Measurements from ENCODE around the gene PARM1. TPM values are rescaled to one million over a fixed set of nuclear protein-coding genes. Genes with fewer than 3 reads are reported as not detected.

The PARM1 gene
- total and polyA plus RNA-seq, 2 experiments from 2014 or later: 107 to 154 TPM

DNA sequence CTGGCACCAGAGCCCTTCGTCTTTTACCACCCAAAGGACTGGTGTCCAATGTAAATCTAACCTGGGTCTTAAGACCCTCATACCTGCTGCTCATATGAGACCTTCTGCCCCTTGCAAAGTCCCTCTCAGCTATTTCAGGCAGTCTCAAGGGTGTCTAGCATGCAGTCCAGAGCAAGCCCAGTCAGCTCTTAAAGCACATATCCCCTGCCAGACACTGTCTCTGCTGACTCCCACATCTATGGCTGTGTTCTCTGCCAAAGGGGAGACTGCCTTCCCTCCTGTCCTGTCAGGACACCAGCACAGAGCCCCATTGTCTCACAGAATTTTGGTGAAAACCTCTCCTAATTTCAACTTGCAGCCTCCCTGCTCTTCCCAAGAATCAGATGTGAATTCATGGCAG lies 118.5 kb downstream of the PARM1 start:
- WGBS (ENCODE audit: low lambda C conversion rate, missing lambda C conversion rate): 100% methylated on average over 1 of the region's 1 CpG

DNA sequence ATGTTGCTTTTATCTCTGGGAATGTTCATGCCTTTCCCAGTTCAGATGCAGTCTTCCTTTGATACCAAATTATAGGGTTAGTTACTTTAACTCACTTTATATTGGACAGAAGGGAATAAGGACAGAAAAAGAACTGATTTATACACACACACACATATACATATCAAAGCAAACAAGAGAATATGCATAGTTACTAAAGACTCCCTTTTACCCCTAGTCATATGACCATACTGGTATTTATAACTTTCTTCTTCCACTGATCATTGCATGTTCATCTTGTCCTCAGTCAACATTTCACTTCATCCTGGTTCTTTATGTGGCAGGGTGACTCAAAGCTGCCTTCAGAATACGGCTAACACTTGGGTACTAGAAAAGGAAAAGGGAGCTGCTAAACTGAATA lies 120.4 kb downstream of the PARM1 start:
- H3K36me3 ChIP-seq (replicated peaks; ENCODE audit: insufficient read depth, low read depth): no peaks in the 10 kb centered on the region
- TF ChIP-seq, protein P1, sequence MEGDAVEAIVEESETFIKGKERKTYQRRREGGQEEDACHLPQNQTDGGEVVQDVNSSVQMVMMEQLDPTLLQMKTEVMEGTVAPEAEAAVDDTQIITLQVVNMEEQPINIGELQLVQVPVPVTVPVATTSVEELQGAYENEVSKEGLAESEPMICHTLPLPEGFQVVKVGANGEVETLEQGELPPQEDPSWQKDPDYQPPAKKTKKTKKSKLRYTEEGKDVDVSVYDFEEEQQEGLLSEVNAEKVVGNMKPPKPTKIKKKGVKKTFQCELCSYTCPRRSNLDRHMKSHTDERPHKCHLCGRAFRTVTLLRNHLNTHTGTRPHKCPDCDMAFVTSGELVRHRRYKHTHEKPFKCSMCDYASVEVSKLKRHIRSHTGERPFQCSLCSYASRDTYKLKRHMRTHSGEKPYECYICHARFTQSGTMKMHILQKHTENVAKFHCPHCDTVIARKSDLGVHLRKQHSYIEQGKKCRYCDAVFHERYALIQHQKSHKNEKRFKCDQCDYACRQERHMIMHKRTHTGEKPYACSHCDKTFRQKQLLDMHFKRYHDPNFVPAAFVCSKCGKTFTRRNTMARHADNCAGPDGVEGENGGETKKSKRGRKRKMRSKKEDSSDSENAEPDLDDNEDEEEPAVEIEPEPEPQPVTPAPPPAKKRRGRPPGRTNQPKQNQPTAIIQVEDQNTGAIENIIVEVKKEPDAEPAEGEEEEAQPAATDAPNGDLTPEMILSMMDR (IDR thresholded peaks at IDR 0.05; ENCODE audit: poor library complexity): no peak
- TF ChIP-seq EZH2 (IDR thresholded peaks at IDR 0.05; ENCODE audit: borderline replicate concordance) (no peak), EZH2phosphoT487 (IDR thresholded peaks at IDR 0.05; ENCODE audit: low read depth, severe bottlenecking, unreplicated experiment) (no peak)
- H2AFZ ChIP-seq: no peak overlapping the region
- no peaks in the 10 kb centered on the region for H4K20me1 ChIP-seq (ENCODE audit: insufficient read depth, poor library complexity, severe bottlenecking)
- no peak overlapping the region for H3K27ac ChIP-seq
- no peaks in the 10 kb centered on the region for H3K79me2 ChIP-seq
- WGBS (ENCODE audit: low lambda C conversion rate, missing lambda C conversion rate): 88% methylated on average over 1 of the region's 1 CpG
- no peaks in the 10 kb centered on the region for H3K27me3 ChIP-seq
- no peaks in the 10 kb centered on the region for H3K4me1 ChIP-seq (ENCODE audit: insufficient read depth)
- no peak overlapping the region for H3K4me2 ChIP-seq
- no peak for DNase-seq (ENCODE audit: low spot score)
- no peaks in the 10 kb centered on the region for H3K9me3 ChIP-seq (ENCODE audit: low read depth)
- no peaks in the 10 kb centered on the region for H3K9me2 ChIP-seq (replicated peaks; ENCODE audit: insufficient read depth)
- no peak overlapping the region for H3K4me3 ChIP-seq

More for the DNA sequence above, 118.5 kb downstream of the PARM1 start:
- no peaks in the 10 kb centered on the region for H3K36me3 ChIP-seq (replicated peaks; ENCODE audit: insufficient read depth, low read depth)
- H3K27me3 ChIP-seq: no peaks in the 10 kb centered on the region
- H3K9me3 ChIP-seq (ENCODE audit: low read depth): no peaks in the 10 kb centered on the region
- H4K20me1 ChIP-seq (ENCODE audit: insufficient read depth, poor library complexity, severe bottlenecking): no peaks in the 10 kb centered on the region
- H2AFZ ChIP-seq: no peak overlapping the region
- no peak overlapping the region for H3K27ac ChIP-seq
- no peak overlapping the region for H3K4me3 ChIP-seq
- no peak for TF ChIP-seq EZH2 (IDR thresholded peaks at IDR 0.05; ENCODE audit: borderline replicate concordance)
- TF ChIP-seq, protein P1 (IDR thresholded peaks at IDR 0.05; ENCODE audit: poor library complexity): no peak
- no peaks in the 10 kb centered on the region for H3K4me1 ChIP-seq (ENCODE audit: insufficient read depth)
- no peak for DNase-seq (ENCODE audit: low spot score)
- H3K4me2 ChIP-seq: no peak overlapping the region
- H3K79me2 ChIP-seq: no peaks in the 10 kb centered on the region
- no peaks in the 10 kb centered on the region for H3K9me2 ChIP-seq (replicated peaks; ENCODE audit: insufficient read depth)

DNA sequence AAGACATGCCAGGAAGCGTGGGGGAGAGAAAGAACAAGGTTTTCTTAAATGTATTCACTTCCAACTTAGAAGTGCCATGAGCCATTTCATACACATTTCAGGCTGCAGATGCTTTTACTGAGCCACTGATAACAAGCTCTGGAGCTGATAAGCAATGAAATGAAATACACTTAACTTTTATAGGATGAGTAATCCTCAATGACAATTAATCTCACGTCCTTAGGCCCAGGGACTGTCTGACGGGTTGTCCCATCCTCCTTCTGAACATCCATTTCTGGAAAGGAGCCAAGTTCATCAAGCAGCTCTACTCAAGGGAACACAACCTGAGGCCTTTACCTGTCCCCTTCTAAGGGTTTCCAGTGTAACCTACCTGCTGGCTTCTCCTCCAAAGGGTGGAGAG lies 121.2 kb downstream of the PARM1 start:
- no peaks in the 10 kb centered on the region for H3K4me1 ChIP-seq (ENCODE audit: insufficient read depth)
- 41% methylated on average over 3 of the region's 3 CpGs for WGBS (ENCODE audit: low lambda C conversion rate, missing lambda C conversion rate)

More for the DNA sequence above, 121.2 kb downstream of the PARM1 start:
- no peak overlapping the region for H3K4me2 ChIP-seq
- H3K36me3 ChIP-seq (replicated peaks; ENCODE audit: insufficient read depth, low read depth): no peaks in the 10 kb centered on the region
- H2AFZ ChIP-seq: no peak overlapping the region
- H3K9me3 ChIP-seq (ENCODE audit: low read depth): no peaks in the 10 kb centered on the region
- H3K27ac ChIP-seq: no peak overlapping the region
- DNase-seq (ENCODE audit: low spot score): no peak
- H3K9me2 ChIP-seq (replicated peaks; ENCODE audit: insufficient read depth): no peaks in the 10 kb centered on the region
- no peaks in the 10 kb centered on the region for H3K27me3 ChIP-seq
- no peak overlapping the region for H3K4me3 ChIP-seq
- TF ChIP-seq EZH2 (IDR thresholded peaks at IDR 0.05; ENCODE audit: borderline replicate concordance): no peak
- TF ChIP-seq EZH2phosphoT487 (IDR thresholded peaks at IDR 0.05; ENCODE audit: low read depth, severe bottlenecking, unreplicated experiment): no peak
- TF ChIP-seq, protein P1 (IDR thresholded peaks at IDR 0.05; ENCODE audit: poor library complexity): no peak
- no peaks in the 10 kb centered on the region for H3K79me2 ChIP-seq
- no peaks in the 10 kb centered on the region for H4K20me1 ChIP-seq (ENCODE audit: insufficient read depth, poor library complexity, severe bottlenecking)

Measured in hepatocyte (in vitro differentiated cells).